HL-60 (cell line): Measurements from ENCODE around the gene MYLK2.

ENCODE experiments used
- DNase-seq, 2 experiments: peaks; one replicate each; pipeline ENCODE4 v3.0.0-alpha.2; 2010 to 2020; ENCODE audit warnings: low read depth in 1 of 2, low spot score in 1 of 2
- H3K27ac ChIP-seq: fragments of 250-450 bp; sonication (Bioruptor Pico); replicated peaks from 2 replicates; pipeline ENCODE4 v1.5.1; 2020; ENCODE audit warnings: mild to moderate bottlenecking, moderate library complexity
- H3K27me3 ChIP-seq: fragments of 250-450 bp; sonication (Bioruptor Pico); 2 replicates; pipeline ENCODE4 v1.5.1; 2021; ENCODE audit warnings: mild to moderate bottlenecking, moderate library complexity; ENCODE audit not compliant: insufficient read depth, poor library complexity, severe bottlenecking
- H3K4me3 ChIP-seq: replicated peaks from 2 replicates; pipeline ENCODE4 v1.5.1; 2011; ENCODE audit warnings: mild to moderate bottlenecking, control low read depth, low read length; ENCODE audit not compliant: insufficient read depth
- CTCF ChIP-seq: IDR thresholded peaks from one replicate; pipeline ENCODE4 v1.5.1; 2011; ENCODE audit warnings: low read length, control low read depth, inconsistent platforms; ENCODE audit not compliant: insufficient read depth
- GABPA ChIP-seq: IDR thresholded peaks from 2 replicates; pipeline ENCODE4 v1.6.1; 2012; ENCODE audit warnings: low read depth
- POLR2AphosphoS5 ChIP-seq: IDR thresholded peaks from 2 replicates; pipeline ENCODE4 v1.6.1; 2012; ENCODE audit warnings: low read depth
- REST ChIP-seq: IDR thresholded peaks from 2 replicates; pipeline ENCODE4 v1.6.1; 2012; ENCODE audit warnings: low read depth; ENCODE audit not compliant: insufficient replicate concordance
- SPI1 ChIP-seq: IDR thresholded peaks from 2 replicates; pipeline ENCODE4 v1.6.1; 2012; ENCODE audit warnings: low read depth, mild to moderate bottlenecking, borderline replicate concordance

Gene MYLK2

DNA sequence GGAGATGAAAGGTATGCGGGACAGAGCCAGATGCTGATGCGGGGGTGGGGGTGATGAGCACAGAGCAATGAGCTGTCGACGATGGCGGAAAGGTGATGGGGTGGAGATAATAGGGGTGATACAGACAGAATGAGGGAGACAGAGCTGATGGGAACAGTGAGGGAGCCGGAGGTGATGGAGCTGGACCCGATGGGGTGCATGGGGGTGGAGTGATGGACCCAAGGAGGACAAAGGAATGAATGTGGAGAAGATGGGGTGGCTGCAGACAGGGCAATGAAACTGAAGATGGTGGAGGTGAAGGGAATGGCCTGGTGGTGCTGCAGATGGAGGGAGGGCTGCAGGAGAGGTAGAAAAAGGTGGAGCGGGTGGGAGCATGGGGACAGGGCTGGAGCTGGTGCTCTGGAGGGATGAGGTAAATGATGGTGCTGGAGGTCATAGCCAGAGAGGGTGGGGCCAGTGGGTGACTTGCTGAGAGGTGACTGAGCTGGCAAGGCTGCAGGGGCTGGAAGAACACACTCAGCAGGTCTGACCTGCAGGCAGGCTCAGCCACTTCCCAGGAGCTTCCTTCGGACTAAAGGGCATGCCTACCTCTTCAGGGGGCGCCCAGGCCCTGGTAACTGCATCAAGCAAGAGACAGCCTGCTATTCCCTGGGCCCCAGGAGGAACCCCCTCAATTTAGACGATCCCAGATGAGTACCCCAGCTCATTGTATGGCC is 32.2 kb downstream of the MYLK2 start:
- no peak overlapping the region for H3K27ac ChIP-seq
- no peak for DNase-seq
- H3K27me3 ChIP-seq, result peaks cover 30% of the 10 kb centered on the region
- TF ChIP-seq GABPA (no peak), SPI1 (no peak), POLR2AphosphoS5 (no peak), REST (no peak), CTCF (no peak)
- no peak overlapping the region for H3K4me3 ChIP-seq

DNA sequence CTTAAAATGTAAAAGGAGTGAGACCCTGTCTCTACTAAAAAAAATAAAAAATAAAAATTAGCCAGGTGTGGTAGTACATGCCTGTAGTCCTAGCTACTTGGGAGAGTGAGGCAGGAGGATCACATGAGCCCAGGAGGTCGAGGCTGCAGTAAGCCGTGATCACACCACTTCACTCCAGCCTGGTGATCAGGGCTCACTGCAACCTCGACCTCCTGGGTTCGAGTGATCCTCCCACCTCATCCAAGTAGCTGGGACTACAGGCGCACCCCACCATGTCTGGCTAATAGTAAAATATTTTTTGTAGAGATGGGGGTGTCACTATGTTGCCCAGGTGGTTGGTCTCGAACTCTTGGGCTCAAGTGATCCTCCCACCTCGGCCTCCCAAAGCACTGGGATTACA is 34.3 kb downstream of the MYLK2 start:
- Histone ChIP-seq H3K27ac (no peak overlapping the region), H3K27me3 (peaks cover 27% of the 10 kb centered on the region), H3K4me3 (no peak overlapping the region)
- no peak for TF ChIP-seq REST
- TF ChIP-seq SPI1, result no peak
- no peak for TF ChIP-seq POLR2AphosphoS5
- no peak for TF ChIP-seq GABPA
- no peak for TF ChIP-seq CTCF
- no peak for DNase-seq

DNA sequence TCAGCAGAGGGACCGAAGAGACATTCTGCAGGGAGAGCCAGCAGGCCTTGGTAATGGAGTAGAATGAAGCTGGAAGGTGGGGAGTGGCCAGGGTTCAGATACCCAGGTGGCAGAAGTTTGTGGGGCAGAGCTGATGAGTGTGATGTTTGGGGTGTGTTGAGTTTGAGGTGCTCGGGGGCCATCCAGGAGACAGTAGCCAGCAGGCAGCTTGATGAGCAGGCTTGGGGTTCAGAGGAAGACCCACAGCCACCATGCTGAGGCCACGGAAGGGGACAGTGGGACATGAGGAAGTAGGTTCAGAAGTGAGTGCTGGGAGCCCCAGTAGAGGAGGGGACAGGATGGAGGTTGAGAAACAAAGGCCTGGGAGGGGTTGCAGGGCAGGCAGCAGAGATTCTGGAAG is 37.4 kb downstream of the MYLK2 start:
- peaks cover 24% of the 10 kb centered on the region for H3K27me3 ChIP-seq
- no peak overlapping the region for H3K4me3 ChIP-seq
- no peak for TF ChIP-seq GABPA
- TF ChIP-seq REST, result no peak
- no peak overlapping the region for H3K27ac ChIP-seq
- DNase-seq, result no peak
